IMR-90 (cell line): Measurements from ENCODE around the gene PRKCE. TPM values are rescaled to one million over a fixed set of nuclear protein-coding genes. Genes with fewer than 3 reads are reported as not detected.

ENCODE experiments used
- ATAC-seq: fragments of 200-7000 bp; cut with Tn5 transposase; 2 replicates; pipeline ENCODE4 v1.9.1; 2020; ENCODE audit warnings: low read depth, mild to moderate bottlenecking, moderate library complexity
- BruUV-seq: library from RNA; stranded (reverse); fragments of 400-500 nt; replicated peaks from 2 replicates; lab custom pipeline; 2021; lab: Mats Ljungman, UMichigan
- CTCF ChIA-PET: fragments of 300-600 bp; formaldehyde crosslinking; extraction: SDS; loops from one replicate; lab custom pipeline; 2021; ENCODE audit warnings: antibody characterized with exemption; lab: Yijun Ruan, JAX
- POLR2A ChIA-PET: fragments of 300-600 bp; sonication (Branson Sonifier 250); formaldehyde crosslinking; loops from one replicate; lab custom pipeline; 2022; ENCODE audit warnings: antibody characterized with exemption; ENCODE audit not compliant: unreplicated experiment; lab: Charles Lee
- DNase-seq: peaks from one replicate; pipeline ENCODE4 v3.0.0; 2013
- H2AFZ ChIP-seq: replicated peaks from 2 replicates; pipeline ENCODE3; 2013; ENCODE audit warnings: low read length, mild to moderate bottlenecking; ENCODE audit not compliant: poor library complexity
- H2AK5ac ChIP-seq: 2 replicates; pipeline ENCODE4 v1.6.1; 2013; ENCODE audit warnings: low read depth, low read length, inconsistent platforms
- H2AK9ac ChIP-seq: replicated peaks from 2 replicates; pipeline ENCODE3; 2013; ENCODE audit warnings: mild to moderate bottlenecking, low read depth, low read length, moderate library complexity; ENCODE audit not compliant: poor library complexity
- H2BK120ac ChIP-seq: 2 replicates; pipeline ENCODE4 v1.6.1; 2013; ENCODE audit warnings: low read depth, low read length, inconsistent platforms
- H2BK15ac ChIP-seq: 3 replicates; pipeline ENCODE4 v1.6.1; 2013; ENCODE audit warnings: low read depth, low read length, inconsistent platforms
- H2BK20ac ChIP-seq: 2 replicates; pipeline ENCODE4 v1.6.1; 2013; ENCODE audit warnings: low read depth, mild to moderate bottlenecking, inconsistent platforms, low read length, moderate library complexity
- H2BK5ac ChIP-seq: 2 replicates; pipeline ENCODE4 v1.6.1; 2013; ENCODE audit warnings: mild to moderate bottlenecking, low read depth, low read length, inconsistent platforms; ENCODE audit not compliant: poor library complexity, severe bottlenecking
- H3K14ac ChIP-seq: replicated peaks from 2 replicates; pipeline ENCODE4 v1.6.1; 2013; ENCODE audit warnings: low read depth, low read length, inconsistent platforms
- H3K18ac ChIP-seq: 2 replicates; pipeline ENCODE4 v1.6.1; 2013; ENCODE audit warnings: low read depth, low read length, control low read depth
- H3K23ac ChIP-seq: 2 replicates; pipeline ENCODE4 v1.6.1; 2013; ENCODE audit warnings: low read depth, low read length, inconsistent platforms
- H3K27ac ChIP-seq: 2 replicates; pipeline ENCODE4 v1.5.1; 2013; ENCODE audit warnings: mild to moderate bottlenecking, control low read depth, low read length; ENCODE audit not compliant: insufficient read depth
- H3K27me3 ChIP-seq: 2 replicates; pipeline ENCODE4 v1.6.1; 2013; ENCODE audit warnings: low read length; ENCODE audit not compliant: control insufficient read depth, insufficient read depth
- H3K36me3 ChIP-seq: 2 replicates; pipeline ENCODE4 v1.6.1; 2013; ENCODE audit warnings: low read length, mixed read lengths; ENCODE audit not compliant: control insufficient read depth, insufficient read depth
- H3K4ac ChIP-seq: 2 replicates; pipeline ENCODE4 v1.6.1; 2013; ENCODE audit warnings: low read depth, low read length, inconsistent platforms
- H3K4me1 ChIP-seq: 2 replicates; pipeline ENCODE4 v1.6.1; 2013; ENCODE audit warnings: low read length, mixed read lengths; ENCODE audit not compliant: control insufficient read depth, insufficient read depth
- H3K4me2 ChIP-seq: 2 replicates; pipeline ENCODE4 v1.6.1; 2013; ENCODE audit warnings: low read depth, mild to moderate bottlenecking, control low read depth, low read length, moderate library complexity
- H3K4me3 ChIP-seq: 2 replicates; pipeline ENCODE4 v1.5.1; 2013; ENCODE audit warnings: low read depth, mild to moderate bottlenecking, control low read depth, low read length, moderate library complexity; ENCODE audit not compliant: insufficient read depth
- H3K56ac ChIP-seq: 2 replicates; pipeline ENCODE4 v1.6.1; 2013; ENCODE audit warnings: low read length, inconsistent platforms; ENCODE audit not compliant: insufficient read depth; ENCODE audit errors: extremely low read depth
- H3K79me1 ChIP-seq, 2 experiments: 2 replicates each; pipeline ENCODE4 v1.6.1; 2013; ENCODE audit warnings: low read length in 2 of 2, inconsistent platforms in 1 of 2, low read depth in 1 of 2
- H3K9ac ChIP-seq: 2 replicates; pipeline ENCODE4 v1.6.1; 2013; ENCODE audit warnings: low read depth, low read length, control low read depth
- H3K9me1 ChIP-seq: 2 replicates; pipeline ENCODE4 v1.6.1; 2013; ENCODE audit warnings: low read length, inconsistent platforms; ENCODE audit not compliant: insufficient read depth
- H3K9me3 ChIP-seq: 2 replicates; pipeline ENCODE4 v1.6.1; 2013; ENCODE audit warnings: low read length; ENCODE audit not compliant: control insufficient read depth, insufficient read depth
- H4K20me1 ChIP-seq: 2 replicates; pipeline ENCODE4 v1.6.1; 2013; ENCODE audit warnings: low read length, inconsistent platforms; ENCODE audit not compliant: insufficient read depth
- H4K5ac ChIP-seq: 2 replicates; pipeline ENCODE4 v1.6.1; 2013; ENCODE audit warnings: mild to moderate bottlenecking, low read depth, low read length, control low read depth
- H4K8ac ChIP-seq, 2 experiments: 2 replicates each; pipeline ENCODE4 v1.6.1; 2013; ENCODE audit warnings: low read depth in 2 of 2, low read length in 2 of 2, control low read depth in 1 of 2, inconsistent platforms in 1 of 2
- H4K91ac ChIP-seq: 2 replicates; pipeline ENCODE4 v1.6.1; 2013; ENCODE audit warnings: low read depth, low read length, inconsistent platforms; ENCODE audit not compliant: insufficient read depth
- BHLHE40 ChIP-seq: fragments of 150-350 bp; IDR thresholded peaks from 2 replicates; pipeline ENCODE4 v1.6.1; 2016; ENCODE audit warnings: mild to moderate bottlenecking, low read depth, low read length
- CEBPB ChIP-seq: IDR thresholded peaks from 2 replicates; pipeline ENCODE4 v1.6.1; 2012; ENCODE audit warnings: low read depth, low read length, improper control_type of control experiment
- CHD1 ChIP-seq: IDR thresholded peaks from 2 replicates; pipeline ENCODE4 v1.6.1; 2012; ENCODE audit warnings: low read depth, low read length, improper control_type of control experiment
- FOS ChIP-seq: fragments of 150-350 bp; IDR thresholded peaks from 2 replicates; pipeline ENCODE4 v1.6.1; 2016; ENCODE audit warnings: low read depth, low read length
- MAFK ChIP-seq: IDR thresholded peaks from 2 replicates; pipeline ENCODE4 v1.6.1; 2012; ENCODE audit warnings: low read depth, low read length, improper control_type of control experiment
- MAZ ChIP-seq: IDR thresholded peaks from 2 replicates; pipeline ENCODE4 v1.6.1; 2012; ENCODE audit warnings: low read depth, mild to moderate bottlenecking, low read length, improper control_type of control experiment, moderate library complexity, borderline replicate concordance
- MXI1 ChIP-seq: IDR thresholded peaks from 2 replicates; pipeline ENCODE4 v1.6.1; 2012; ENCODE audit warnings: low read depth, mild to moderate bottlenecking, low read length, moderate library complexity, borderline replicate concordance
- POLR2A ChIP-seq: IDR thresholded peaks from 2 replicates; pipeline ENCODE4 v1.6.1; 2012; ENCODE audit warnings: mild to moderate bottlenecking, low read depth, low read length
- RAD21 ChIP-seq: IDR thresholded peaks from 2 replicates; pipeline ENCODE4 v1.6.1; 2012; ENCODE audit warnings: low read length, improper control_type of control experiment
- RCOR1 ChIP-seq: IDR thresholded peaks from 2 replicates; pipeline ENCODE4 v1.6.1; 2012; ENCODE audit warnings: mild to moderate bottlenecking, low read length, improper control_type of control experiment; ENCODE audit not compliant: insufficient replicate concordance
- RFX5 ChIP-seq: IDR thresholded peaks from 2 replicates; pipeline ENCODE4 v1.8.0; 2012; ENCODE audit warnings: low read depth, mild to moderate bottlenecking, low read length, moderate library complexity
- SMC3 ChIP-seq: fragments of 150-350 bp; IDR thresholded peaks from 2 replicates; pipeline ENCODE4 v1.6.1; 2016; ENCODE audit warnings: low read depth, mild to moderate bottlenecking, antibody characterized with exemption, low read length, moderate library complexity
- WGBS, 2 experiments: methylation state at CpG; one replicate each; pipeline versions ENCODE4 v1.1.5 to v1.1.7; 2013; ENCODE audit warnings: missing lambda C conversion rate in 2 of 2; ENCODE audit not compliant: insufficient read length in 1 of 2; ENCODE audit errors: extremely low coverage in 2 of 2; 5-methylcytosine and 5-hydroxymethylcytosine counted together
- dilution Hi-C: fragments of 300-500 bp; cut with HindIII; formaldehyde crosslinking; loops from one replicate; pipeline ENCODE4 v1.14.3; 2018; ENCODE audit warnings: low sequenced_read_pairs; ENCODE audit not compliant: unreplicated experiment
- in situ Hi-C: fragments of 300-500 bp; cut with MboI; formaldehyde crosslinking; loops from 3 replicates; pipeline ENCODE4 v1.14.3; 2019; ENCODE audit warnings: low sequenced_read_pairs, inconsistent platforms, mixed read lengths
- intact Hi-C: fragments of 100-400 bp; cut with micrococcal nuclease; formaldehyde crosslinking; loops from 2 replicates; pipeline ENCODE4 v1.10.0; 2022
- polyA plus RNA-seq, 3 experiments: library from polyadenylated mRNA; depleted of rRNA; stranded (reverse); fragments of >200 nt; gene quantifications; 2 replicates each; pipeline ENCODE4 v1.2.3, GENCODE V29; 2012; ENCODE audit warnings: low replicate concordance in 1 of 3
- total RNA-seq: library from RNA; depleted of rRNA; stranded (reverse); fragments of >200 nt; gene quantifications from 2 replicates; pipeline ENCODE4 v1.2.3, GENCODE V29; 2012
- TF ChIP-seq, protein P1 (sequence below): conservative IDR thresholded peaks from 2 replicates; pipeline ENCODE4 v1.5.1; 2012; ENCODE audit warnings: mild to moderate bottlenecking, low read depth, low read length, improper control_type of control experiment
- TF ChIP-seq, protein P2 (sequence below): fragments of 150-350 bp; IDR thresholded peaks from 2 replicates; pipeline ENCODE4 v1.6.1; 2017; ENCODE audit warnings: mild to moderate bottlenecking, antibody characterized with exemption, low read length, low read depth
- TF ChIP-seq, protein P3 (sequence below): fragments of 150-350 bp; IDR thresholded peaks from 2 replicates; pipeline ENCODE4 v1.6.1; 2016; ENCODE audit warnings: low read depth, mild to moderate bottlenecking, low read length, moderate library complexity, borderline replicate concordance

The PRKCE gene
- total and polyA plus RNA-seq, 2 of the 4 experiments (the other 2 are of a cell fraction): 8.1 to 32.4 TPM

DNA sequence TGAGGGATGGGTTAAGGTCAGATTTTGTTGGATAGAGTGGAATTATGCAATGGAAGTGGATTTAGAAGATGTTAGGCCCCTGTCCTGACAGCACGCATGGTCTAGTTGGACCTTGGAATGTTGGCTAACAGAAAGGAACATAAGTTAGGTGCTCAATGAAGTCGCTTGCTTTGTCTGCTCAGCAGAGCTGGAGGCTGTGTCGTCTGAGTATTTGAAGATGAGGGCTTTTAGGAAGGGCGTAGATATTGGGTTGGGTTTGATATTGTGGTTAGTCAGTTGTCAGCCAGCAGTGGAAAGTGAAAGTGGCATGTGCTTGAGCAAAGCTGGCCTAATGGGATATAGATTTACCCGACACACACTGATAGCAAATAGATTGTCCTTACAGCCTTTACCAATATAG, 239.3 kb downstream of the PRKCE start:
- Histone ChIP-seq H2BK120ac (no peak overlapping the region), H3K36me3 (no peaks in the 10 kb centered on the region), H3K23ac (no peak overlapping the region), H2AFZ (no peak overlapping the region), H3K4me1 (peaks cover 29% of the 10 kb centered on the region), H3K9me1 (peaks cover 19% of the 10 kb centered on the region), H3K4ac (no peak overlapping the region), H3K14ac (no peak overlapping the region), H2AK9ac (no peak overlapping the region), H3K79me1 (peaks cover 2 to 10% of the 10 kb centered on the region in 2 experiments; a peak in 3 of 4 replicates), H3K9me3 (no peaks in the 10 kb centered on the region), H3K56ac (no peak overlapping the region), H4K8ac (no peak overlapping the region), H3K9ac (no peak overlapping the region), H2BK15ac (no peak overlapping the region), H3K27ac (no peak overlapping the region), H4K20me1 (no peaks in the 10 kb centered on the region), H2BK5ac (no peak overlapping the region), H3K4me3 (no peak overlapping the region), H2BK20ac (no peak overlapping the region), H2AK5ac (0 out of 2 replicates have a peak overlapping the region, but pooled peaks have one; percentile 43), H3K18ac (no peak overlapping the region), H3K27me3 (no peaks in the 10 kb centered on the region), H4K5ac (no peak overlapping the region), H3K4me2 (no peak overlapping the region), H4K91ac (no peak overlapping the region)
- TF ChIP-seq SMC3 (no peak), MXI1 (no peak), FOS (no peak), RAD21 (no peak), CEBPB (no peak), MAFK (no peak), BHLHE40 (no peak), RCOR1 (no peak), MAZ (no peak), POLR2A (no peak), CHD1 (no peak), RFX5 (no peak)
- TF ChIP-seq, protein P1, sequence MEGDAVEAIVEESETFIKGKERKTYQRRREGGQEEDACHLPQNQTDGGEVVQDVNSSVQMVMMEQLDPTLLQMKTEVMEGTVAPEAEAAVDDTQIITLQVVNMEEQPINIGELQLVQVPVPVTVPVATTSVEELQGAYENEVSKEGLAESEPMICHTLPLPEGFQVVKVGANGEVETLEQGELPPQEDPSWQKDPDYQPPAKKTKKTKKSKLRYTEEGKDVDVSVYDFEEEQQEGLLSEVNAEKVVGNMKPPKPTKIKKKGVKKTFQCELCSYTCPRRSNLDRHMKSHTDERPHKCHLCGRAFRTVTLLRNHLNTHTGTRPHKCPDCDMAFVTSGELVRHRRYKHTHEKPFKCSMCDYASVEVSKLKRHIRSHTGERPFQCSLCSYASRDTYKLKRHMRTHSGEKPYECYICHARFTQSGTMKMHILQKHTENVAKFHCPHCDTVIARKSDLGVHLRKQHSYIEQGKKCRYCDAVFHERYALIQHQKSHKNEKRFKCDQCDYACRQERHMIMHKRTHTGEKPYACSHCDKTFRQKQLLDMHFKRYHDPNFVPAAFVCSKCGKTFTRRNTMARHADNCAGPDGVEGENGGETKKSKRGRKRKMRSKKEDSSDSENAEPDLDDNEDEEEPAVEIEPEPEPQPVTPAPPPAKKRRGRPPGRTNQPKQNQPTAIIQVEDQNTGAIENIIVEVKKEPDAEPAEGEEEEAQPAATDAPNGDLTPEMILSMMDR: no peak
- TF ChIP-seq, protein P2, sequence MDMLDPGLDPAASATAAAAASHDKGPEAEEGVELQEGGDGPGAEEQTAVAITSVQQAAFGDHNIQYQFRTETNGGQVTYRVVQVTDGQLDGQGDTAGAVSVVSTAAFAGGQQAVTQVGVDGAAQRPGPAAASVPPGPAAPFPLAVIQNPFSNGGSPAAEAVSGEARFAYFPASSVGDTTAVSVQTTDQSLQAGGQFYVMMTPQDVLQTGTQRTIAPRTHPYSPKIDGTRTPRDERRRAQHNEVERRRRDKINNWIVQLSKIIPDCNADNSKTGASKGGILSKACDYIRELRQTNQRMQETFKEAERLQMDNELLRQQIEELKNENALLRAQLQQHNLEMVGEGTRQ: no peak
- TF ChIP-seq, protein P3, sequence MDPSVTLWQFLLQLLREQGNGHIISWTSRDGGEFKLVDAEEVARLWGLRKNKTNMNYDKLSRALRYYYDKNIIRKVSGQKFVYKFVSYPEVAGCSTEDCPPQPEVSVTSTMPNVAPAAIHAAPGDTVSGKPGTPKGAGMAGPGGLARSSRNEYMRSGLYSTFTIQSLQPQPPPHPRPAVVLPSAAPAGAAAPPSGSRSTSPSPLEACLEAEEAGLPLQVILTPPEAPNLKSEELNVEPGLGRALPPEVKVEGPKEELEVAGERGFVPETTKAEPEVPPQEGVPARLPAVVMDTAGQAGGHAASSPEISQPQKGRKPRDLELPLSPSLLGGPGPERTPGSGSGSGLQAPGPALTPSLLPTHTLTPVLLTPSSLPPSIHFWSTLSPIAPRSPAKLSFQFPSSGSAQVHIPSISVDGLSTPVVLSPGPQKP: no peak
- ChIA-PET POLR2A (interaction anchor here (0.6 kb wide), 1 partner anchor 53 kb away, joined by 3 read pairs; no protein-coding TSS in a partner anchor), CTCF (interaction anchor here (0.6 kb wide), 1 partner anchor 206 kb away, joined by 3 read pairs; no protein-coding TSS in a partner anchor)
- BruUV-seq: no TSS peak
- intact Hi-C loops: no loop called here
- dilution Hi-C loops: no loop called here
- ATAC-seq (no peak), DNase-seq (no peak)
- 93% methylated on average over 3 of the region's 5 CpGs; no CpG with 5 or more reads in 1 of the 2 experiments for WGBS, 2 experiments
- in situ Hi-C loops: no loop called here
